Limb (tissue), 2 donors: ENCODE data around the gene CCDC126.
"Not testable (repeated sequence)": the region's sequence is repeated elsewhere in the genome, so short reads cannot be mapped to it uniquely, and the experiment has no call there.

Experiments
- DNase-seq, 2 donors: peaks; one replicate each; pipeline ENCODE4 v3.0.0-alpha.2; 2016; ENCODE audit errors: extremely low spot score in 2 of 2

The CCDC126 gene, protein sequence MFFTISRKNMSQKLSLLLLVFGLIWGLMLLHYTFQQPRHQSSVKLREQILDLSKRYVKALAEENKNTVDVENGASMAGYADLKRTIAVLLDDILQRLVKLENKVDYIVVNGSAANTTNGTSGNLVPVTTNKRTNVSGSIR

GRCh38 chr7:23597094-23598091 is at the start of gene CCDC126:
CCDC126 (plus strand) TSS chr7:23597382; CDS start chr7:23611316, 13,934 bp downstream.
- DNase-seq: peak; percentile 89 to 96

GRCh38 chr7:23547662-23548061 is 49.5 kb upstream of the CCDC126 start:
- DNase-seq: no peak

DNA sequence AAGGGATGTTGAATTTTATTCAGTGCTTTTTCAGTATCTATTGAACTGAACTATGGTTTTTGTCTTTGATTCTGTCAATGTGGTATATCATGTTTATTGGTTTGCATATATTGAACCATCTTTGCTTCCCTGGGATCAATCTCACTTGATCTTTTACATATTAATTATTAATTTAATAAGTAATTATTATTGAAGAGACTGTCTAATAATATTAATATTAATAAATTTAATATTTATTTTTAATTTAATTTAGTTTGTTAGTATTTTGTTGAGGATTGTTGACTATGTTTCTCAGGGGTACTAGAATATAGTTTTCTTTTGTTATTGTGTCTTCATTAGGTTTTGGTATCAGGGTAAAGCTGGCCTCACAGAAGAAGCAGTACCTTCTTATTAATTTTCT is 38.9 kb upstream of the CCDC126 start:
- no peak for DNase-seq

- peak; percentile 70 to 85 for DNase-seq
Measured at GRCh38 chr7:23570592-23571200, 26.5 kb upstream of the CCDC126 start.

- DNase-seq: not testable (repeated sequence)
Measured at GRCh38 chr7:23581975-23582374, 15.2 kb upstream of the CCDC126 start.

GRCh38 chr7:23585304-23585703 is 11.9 kb upstream of the CCDC126 start:
- not testable (repeated sequence) for DNase-seq

GRCh38 chr7:23586159-23586558 is 11.0 kb upstream of the CCDC126 start:
- no peak for DNase-seq

- no peak for DNase-seq
Measured at GRCh38 chr7:23590529-23590928, 6.7 kb upstream of the CCDC126 start.

DNA sequence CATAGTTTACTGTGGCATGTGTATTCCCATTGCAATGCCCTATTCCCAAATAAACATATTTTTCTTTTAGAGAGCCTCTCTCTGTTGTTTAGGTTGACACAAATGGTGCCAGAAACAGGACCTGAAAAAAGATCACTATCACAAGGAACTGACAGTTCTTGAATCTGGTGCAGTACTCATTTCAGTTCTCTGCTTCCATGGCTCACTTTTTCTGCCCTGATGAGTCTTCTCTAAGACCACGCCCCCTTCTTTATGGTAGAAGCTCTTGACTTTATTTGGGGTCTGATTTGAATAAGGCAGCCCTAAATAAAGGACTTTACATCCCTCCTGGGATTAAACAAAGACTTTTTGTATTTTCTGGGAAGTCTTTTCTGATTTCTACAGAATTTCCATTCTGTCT is 3.5 kb upstream of the CCDC126 start:
- DNase-seq: no peak

DNA sequence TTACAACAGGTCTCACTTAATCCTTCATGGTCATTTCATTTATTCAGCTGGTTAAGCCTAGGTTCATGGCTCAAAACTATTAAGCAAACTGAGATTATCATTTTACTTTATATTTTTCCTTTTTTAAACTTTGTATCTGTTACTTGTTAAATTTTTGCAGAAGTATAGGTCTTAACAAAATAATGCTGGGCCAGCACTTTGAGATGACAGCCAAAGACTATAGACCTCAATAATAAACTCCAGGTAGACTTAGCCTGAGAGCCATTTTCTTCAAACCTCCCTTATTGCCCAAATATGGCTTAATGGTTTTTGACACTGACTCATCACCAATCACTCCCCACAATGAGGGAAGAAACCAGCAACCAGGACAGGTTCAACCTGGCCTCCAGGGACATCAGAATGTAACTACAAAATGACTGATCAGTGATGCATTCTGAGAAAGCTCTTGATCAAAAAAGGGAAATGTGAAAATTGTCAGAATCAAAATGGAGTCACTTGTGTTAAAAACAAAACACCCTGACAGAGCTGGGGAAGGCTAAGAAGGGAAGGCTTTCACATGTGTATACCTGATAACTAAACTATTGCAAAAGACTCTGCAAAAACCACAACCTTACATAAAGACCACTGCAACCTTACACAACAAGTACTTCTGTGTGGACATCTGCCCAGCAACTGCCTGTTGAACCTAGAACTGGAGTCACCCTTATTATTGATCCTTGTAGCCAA is 2.1 kb upstream of the CCDC126 start:
- no peak for DNase-seq

DNA sequence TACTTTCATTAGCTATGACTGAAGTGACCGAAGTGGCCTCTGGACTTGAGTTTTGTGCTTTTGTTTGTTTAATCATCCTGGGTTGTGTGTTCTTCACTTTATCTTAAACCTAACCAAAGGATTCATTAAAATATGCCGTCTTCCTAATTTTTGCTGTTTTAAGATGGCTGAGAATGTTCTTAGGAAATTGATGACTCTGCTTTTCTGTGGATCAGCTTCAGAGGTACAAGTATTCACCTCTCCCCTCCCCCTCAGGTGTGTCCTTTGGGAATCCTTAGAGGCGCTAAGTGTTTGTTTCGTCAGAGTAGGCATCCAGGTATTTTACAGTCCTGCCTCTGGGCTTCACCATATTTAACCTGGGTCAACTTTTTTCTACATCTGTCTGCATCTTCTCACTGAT is 1.1 kb downstream of the CCDC126 start:
- DNase-seq: no peak

DNA sequence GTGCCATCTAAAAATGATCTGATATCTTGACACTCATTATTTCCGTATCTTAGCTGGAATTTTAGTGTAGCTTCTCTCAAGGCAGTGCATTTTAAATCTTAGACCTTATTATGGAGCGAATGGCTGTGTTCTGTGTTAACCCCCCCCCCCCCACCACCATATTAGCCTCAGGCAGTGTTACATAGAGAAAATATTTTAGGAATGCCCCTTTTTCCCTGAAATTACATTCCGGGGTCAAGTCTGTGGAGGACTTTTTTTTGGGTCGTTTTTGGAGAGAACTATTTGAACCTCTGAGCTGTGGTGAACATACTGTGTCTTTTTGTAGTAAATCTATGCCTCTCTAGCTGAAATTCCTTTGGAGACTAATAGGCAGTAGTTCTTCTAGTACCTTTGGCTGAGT is 3.1 kb downstream of the CCDC126 start:
- no peak for DNase-seq

- DNase-seq: no peak
Measured at GRCh38 chr7:23603632-23604295, 6.6 kb downstream of the CCDC126 start.

- no peak for DNase-seq
Measured at GRCh38 chr7:23604296-23604640, 7.1 kb downstream of the CCDC126 start.

DNA sequence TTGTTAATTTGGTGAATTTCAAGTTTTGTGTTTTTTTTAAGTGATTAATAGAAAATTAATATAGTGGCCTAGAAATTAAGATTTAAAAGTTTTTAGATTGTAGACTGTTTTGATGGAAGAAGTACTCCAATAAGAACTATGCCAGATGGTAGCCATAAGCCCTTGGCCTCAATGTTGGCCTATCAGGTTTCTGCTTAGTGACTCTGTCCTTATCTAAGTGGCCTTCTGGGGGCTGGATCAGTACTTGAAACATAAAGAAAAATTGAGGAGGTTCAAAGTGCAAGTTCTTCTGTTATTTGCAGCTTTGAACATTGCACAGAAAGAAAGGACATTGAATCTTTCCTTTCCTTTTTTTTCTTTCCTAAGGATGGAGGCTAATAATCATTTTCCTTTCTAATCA is 9.9 kb downstream of the CCDC126 start:
- DNase-seq: no peak

GRCh38 chr7:23607866-23608265 is 10.7 kb downstream of the CCDC126 start:
- no peak for DNase-seq

GRCh38 chr7:23615331-23615730 is 18.1 kb downstream of the CCDC126 start:
- no peak for DNase-seq

- no peak for DNase-seq
Measured at GRCh38 chr7:23616593-23616992, 19.4 kb downstream of the CCDC126 start.

- DNase-seq: no peak
Measured at GRCh38 chr7:23617482-23617881, 20.3 kb downstream of the CCDC126 start.

GRCh38 chr7:23618241-23618640 is 21.1 kb downstream of the CCDC126 start:
- no peak for DNase-seq

- no peak for DNase-seq
Measured at GRCh38 chr7:23619141-23619540, 22.0 kb downstream of the CCDC126 start.
